ENCODE measurements around the gene HSPA12A.

The HSPA12A gene

DNA sequence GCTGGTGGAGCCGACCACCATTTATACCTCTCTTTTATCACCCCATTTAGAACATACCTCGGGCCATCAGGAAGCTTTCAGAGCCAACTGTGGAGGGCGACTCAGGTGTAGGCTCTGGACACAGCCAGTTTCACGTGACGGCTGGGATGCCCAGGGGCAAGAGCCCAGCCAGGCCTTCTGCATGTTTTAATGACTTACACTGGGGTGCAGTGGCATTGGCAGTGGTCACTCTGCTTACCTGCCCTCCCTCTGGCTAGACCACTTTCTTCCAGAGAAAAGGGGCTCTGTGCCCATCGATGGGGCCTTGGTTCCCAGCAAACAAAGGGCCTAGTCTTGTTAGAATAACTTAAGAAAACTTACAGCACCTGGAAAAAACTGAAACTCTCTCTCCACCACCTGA is 71.7 kb downstream of the HSPA12A start:
- H3K4me3 Mint-ChIP-seq = no peak overlapping the region

DNA sequence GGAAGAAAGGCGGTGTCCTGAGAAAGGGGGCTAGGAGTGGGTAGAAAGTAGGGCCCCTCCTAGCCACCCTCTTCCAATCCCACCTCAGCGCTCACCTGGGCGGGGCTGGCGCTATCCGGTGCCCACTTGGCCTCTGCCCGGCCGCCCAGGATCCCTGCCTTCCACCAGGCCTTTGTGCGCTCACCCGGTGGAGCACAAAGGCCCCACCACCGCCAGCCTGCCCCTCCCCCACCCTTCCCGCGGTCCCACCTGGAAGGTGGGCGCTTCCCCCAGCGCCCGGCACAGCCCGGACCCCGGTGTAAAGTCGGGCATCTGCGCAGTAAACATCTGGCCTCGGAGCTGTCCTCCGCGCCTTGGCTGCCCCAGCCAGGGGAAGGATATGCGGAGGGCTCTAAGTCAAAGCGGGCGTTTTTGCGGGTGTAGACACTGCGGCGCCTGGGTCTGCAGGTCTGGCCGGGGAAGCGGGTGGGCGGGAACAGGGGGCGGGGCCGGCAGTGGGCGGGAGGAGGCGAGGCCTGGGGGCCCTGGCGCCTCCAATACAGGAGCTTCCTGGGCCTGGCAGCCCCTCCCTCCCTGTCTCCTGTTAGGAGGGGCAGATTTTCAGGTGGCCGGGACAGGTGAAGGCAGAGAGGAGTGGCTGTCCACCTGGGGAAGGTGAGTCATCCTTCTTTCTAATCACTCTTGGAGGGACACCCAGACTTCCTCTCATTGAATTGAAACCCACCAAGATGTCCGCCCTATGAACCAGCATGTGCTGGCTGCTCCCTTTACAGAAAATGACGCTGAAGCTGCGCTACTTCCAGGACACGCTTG is 72.3 kb downstream of the HSPA12A start:
- Mint-ChIP-seq H3K4me3 (no peak overlapping the region), H3K4me1 (ENCODE audit: low read depth) (no peaks in the 10 kb centered on the region), H3K27ac (no peak overlapping the region), H3K27me3 (peaks cover 42% of the 10 kb centered on the region), H3K36me3 (ENCODE audit: low read depth) (no peaks in the 10 kb centered on the region), H3K9me3 (no peaks in the 10 kb centered on the region)
- DNase-seq = no peak

More for the DNA sequence above, 71.7 kb downstream of the HSPA12A start:
- no peak overlapping the region for H3K27ac Mint-ChIP-seq
- DNase-seq = no peak
- H3K27me3 Mint-ChIP-seq = peaks cover 42% of the 10 kb centered on the region
- H3K4me1 Mint-ChIP-seq (ENCODE audit: low read depth) = no peaks in the 10 kb centered on the region
- no peaks in the 10 kb centered on the region for H3K9me3 Mint-ChIP-seq
- H3K36me3 Mint-ChIP-seq (ENCODE audit: low read depth) = no peaks in the 10 kb centered on the region

GRCh38 chr10:116669080-116669479 is 73.3 kb downstream of the HSPA12A start:
- Mint-ChIP-seq H3K36me3 (ENCODE audit: low read depth) (no peaks in the 10 kb centered on the region), H3K4me1 (ENCODE audit: low read depth) (no peaks in the 10 kb centered on the region), H3K4me3 (no peak overlapping the region), H3K27me3 (peaks cover 43% of the 10 kb centered on the region), H3K27ac (no peak overlapping the region), H3K9me3 (no peaks in the 10 kb centered on the region)
- DNase-seq = no peak

DNA sequence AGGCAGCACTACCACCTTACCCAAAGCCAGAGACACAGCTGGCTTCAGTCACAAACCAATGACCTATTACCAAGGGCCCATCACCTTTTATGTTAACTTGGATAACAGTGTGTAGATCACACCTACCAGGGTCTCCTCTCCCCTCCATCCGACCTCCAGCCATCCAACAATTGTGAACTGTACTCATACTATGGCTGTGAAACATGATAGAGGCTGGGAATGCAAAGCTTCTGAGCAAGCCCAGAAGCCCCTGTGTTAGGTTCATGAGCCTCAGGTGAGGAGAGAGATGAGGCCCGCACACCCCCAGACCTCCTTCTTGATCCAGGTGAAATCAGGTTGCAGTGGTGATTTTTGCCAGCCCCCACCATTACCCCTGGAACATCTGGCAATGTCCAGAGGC is 73.9 kb downstream of the HSPA12A start:
- Mint-ChIP-seq H3K9me3 (no peaks in the 10 kb centered on the region), H3K27ac (no peak overlapping the region), H3K4me1 (ENCODE audit: low read depth) (no peaks in the 10 kb centered on the region), H3K27me3 (peaks cover 46% of the 10 kb centered on the region), H3K36me3 (ENCODE audit: low read depth) (no peaks in the 10 kb centered on the region), H3K4me3 (no peak overlapping the region)
- no peak for DNase-seq

- H3K4me3 Mint-ChIP-seq = no peak overlapping the region
- peaks cover 46% of the 10 kb centered on the region for H3K27me3 Mint-ChIP-seq
- H3K36me3 Mint-ChIP-seq (ENCODE audit: low read depth) = no peaks in the 10 kb centered on the region
- no peak overlapping the region for H3K27ac Mint-ChIP-seq
- no peaks in the 10 kb centered on the region for H3K9me3 Mint-ChIP-seq
- no peaks in the 10 kb centered on the region for H3K4me1 Mint-ChIP-seq (ENCODE audit: low read depth)
- no peak for DNase-seq
Observed at GRCh38 chr10:116668018-116668417, 74.3 kb downstream of the HSPA12A start.

- H3K9me3 Mint-ChIP-seq = no peaks in the 10 kb centered on the region
- H3K27ac Mint-ChIP-seq = no peak overlapping the region
- peaks cover 49% of the 10 kb centered on the region for H3K27me3 Mint-ChIP-seq
- H3K4me1 Mint-ChIP-seq (ENCODE audit: low read depth) = no peaks in the 10 kb centered on the region
- H3K4me3 Mint-ChIP-seq = no peak overlapping the region
- no peaks in the 10 kb centered on the region for H3K36me3 Mint-ChIP-seq (ENCODE audit: low read depth)
- no peak for DNase-seq
Observed at GRCh38 chr10:116667484-116667883, 74.9 kb downstream of the HSPA12A start.

- DNase-seq = no peak
- Mint-ChIP-seq H3K4me1 (ENCODE audit: low read depth) (no peaks in the 10 kb centered on the region), H3K27me3 (peaks cover 34% of the 10 kb centered on the region), H3K36me3 (ENCODE audit: low read depth) (no peaks in the 10 kb centered on the region), H3K27ac (no peak overlapping the region), H3K4me3 (no peak overlapping the region), H3K9me3 (no peaks in the 10 kb centered on the region)
Observed at GRCh38 chr10:116665541-116666125, 76.7 kb downstream of the HSPA12A start.

DNA sequence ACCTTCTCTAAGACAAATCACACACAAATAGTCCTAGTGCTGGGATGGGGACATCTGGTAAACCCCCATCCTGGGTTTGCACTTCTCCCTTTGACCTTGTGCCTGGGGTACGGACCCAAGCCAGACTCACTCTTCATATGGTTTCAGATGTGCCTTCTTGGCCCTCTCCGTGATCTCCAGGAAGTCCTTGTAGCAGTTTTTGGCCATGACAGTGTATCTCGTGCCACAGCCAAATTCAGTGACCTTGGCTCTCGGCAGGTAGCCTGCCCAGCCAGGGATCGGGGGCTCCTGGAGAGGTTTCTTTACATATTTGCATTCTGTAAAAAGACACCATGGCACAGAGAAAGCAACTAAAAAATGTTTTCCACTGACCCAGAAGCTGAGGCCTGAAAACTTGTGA is 77.7 kb downstream of the HSPA12A start:
- no peaks in the 10 kb centered on the region for H3K9me3 Mint-ChIP-seq

GRCh38 chr10:116663342-116663741 is 79.0 kb downstream of the HSPA12A start:
- Mint-ChIP-seq H3K9me3 (no peaks in the 10 kb centered on the region), H3K4me1 (ENCODE audit: low read depth) (no peaks in the 10 kb centered on the region)

More for the DNA sequence above, 77.7 kb downstream of the HSPA12A start:
- no peak for DNase-seq
- H3K4me1 Mint-ChIP-seq (ENCODE audit: low read depth) = no peaks in the 10 kb centered on the region
- no peaks in the 10 kb centered on the region for H3K36me3 Mint-ChIP-seq (ENCODE audit: low read depth)
- no peak overlapping the region for H3K4me3 Mint-ChIP-seq
- H3K27me3 Mint-ChIP-seq = peaks cover 30% of the 10 kb centered on the region
- H3K27ac Mint-ChIP-seq = no peak overlapping the region

DNA sequence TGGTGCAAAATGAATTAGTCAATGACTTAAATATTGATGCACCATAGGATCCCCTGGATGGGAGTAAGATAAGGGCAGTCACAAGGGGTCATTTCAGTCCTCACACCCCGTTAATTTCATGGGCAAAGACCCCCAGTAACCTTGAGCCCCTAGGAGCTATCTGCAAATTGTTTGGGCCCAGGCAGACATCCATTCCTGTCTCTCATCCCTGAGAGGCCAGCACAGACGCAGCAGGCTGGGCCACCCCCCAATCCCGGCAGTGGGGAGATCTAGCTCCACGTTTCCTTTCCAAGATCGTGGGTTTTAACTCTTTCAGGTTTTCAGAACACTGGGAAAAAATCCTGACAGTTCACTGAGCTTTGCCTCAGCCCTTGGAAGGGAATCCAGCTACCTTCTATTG is 81.5 kb downstream of the HSPA12A start:
- Mint-ChIP-seq H3K9me3 (no peaks in the 10 kb centered on the region), H3K27me3 (peaks cover 34% of the 10 kb centered on the region), H3K36me3 (ENCODE audit: low read depth) (no peaks in the 10 kb centered on the region)

More at GRCh38 chr10:116663342-116663741, 79.0 kb downstream of the HSPA12A start:
- H3K36me3 Mint-ChIP-seq (ENCODE audit: low read depth) = no peaks in the 10 kb centered on the region
- H3K27ac Mint-ChIP-seq = no peak overlapping the region
- no peak for DNase-seq
- no peak overlapping the region for H3K4me3 Mint-ChIP-seq
- H3K27me3 Mint-ChIP-seq = peaks cover 24% of the 10 kb centered on the region

GRCh38 chr10:116659049-116659670 is 83.2 kb downstream of the HSPA12A start:
- no peak for DNase-seq
- peaks cover 43% of the 10 kb centered on the region for H3K27me3 Mint-ChIP-seq
- no peak overlapping the region for H3K4me3 Mint-ChIP-seq
- no peaks in the 10 kb centered on the region for H3K36me3 Mint-ChIP-seq (ENCODE audit: low read depth)
- H3K9me3 Mint-ChIP-seq = no peaks in the 10 kb centered on the region
- H3K4me1 Mint-ChIP-seq (ENCODE audit: low read depth) = no peaks in the 10 kb centered on the region
- no peak overlapping the region for H3K27ac Mint-ChIP-seq

More for the DNA sequence above, 81.5 kb downstream of the HSPA12A start:
- no peak for DNase-seq
- H3K27ac Mint-ChIP-seq = no peak overlapping the region
- H3K4me1 Mint-ChIP-seq (ENCODE audit: low read depth) = no peaks in the 10 kb centered on the region
- H3K4me3 Mint-ChIP-seq = no peak overlapping the region

DNA sequence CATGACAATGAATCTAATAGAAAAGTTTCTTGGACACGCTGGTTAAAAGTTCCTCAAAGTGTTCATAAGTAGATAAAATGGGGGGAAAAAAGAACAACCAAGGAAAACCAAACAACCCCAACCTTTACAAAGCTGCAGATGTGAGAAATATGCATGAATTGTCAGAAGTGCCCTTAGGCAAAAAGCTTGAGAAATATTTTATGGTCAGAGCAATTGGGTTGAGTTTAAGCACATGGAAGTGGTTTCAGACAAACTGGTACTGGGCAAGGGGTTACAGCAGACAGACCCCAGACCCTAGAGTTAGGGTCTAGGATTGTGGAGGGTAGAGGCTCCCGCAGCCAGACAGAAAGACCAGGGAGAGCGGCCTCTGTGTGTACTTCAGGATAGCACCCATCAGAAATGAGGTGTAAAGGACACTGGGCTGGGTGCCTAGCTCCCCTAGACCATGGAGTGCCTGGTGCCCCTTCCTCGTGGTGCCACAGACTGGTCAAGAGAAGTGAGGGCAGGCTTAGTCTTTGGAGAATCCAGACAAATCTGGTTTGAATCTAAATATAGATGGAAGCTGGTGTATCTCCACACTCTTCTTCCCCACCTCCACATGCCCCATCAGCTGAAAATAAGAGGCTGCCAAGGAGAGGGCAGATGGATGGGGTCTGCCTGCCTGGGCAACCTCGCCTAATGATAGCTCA is 84.4 kb downstream of the HSPA12A start:
- H3K4me1 Mint-ChIP-seq (ENCODE audit: low read depth) = no peaks in the 10 kb centered on the region
- no peaks in the 10 kb centered on the region for H3K9me3 Mint-ChIP-seq
- H3K27ac Mint-ChIP-seq = no peak overlapping the region
- DNase-seq = no peak
- H3K4me3 Mint-ChIP-seq = no peak overlapping the region
- H3K36me3 Mint-ChIP-seq (ENCODE audit: low read depth) = no peaks in the 10 kb centered on the region
- H3K27me3 Mint-ChIP-seq = peaks cover 49% of the 10 kb centered on the region

DNA sequence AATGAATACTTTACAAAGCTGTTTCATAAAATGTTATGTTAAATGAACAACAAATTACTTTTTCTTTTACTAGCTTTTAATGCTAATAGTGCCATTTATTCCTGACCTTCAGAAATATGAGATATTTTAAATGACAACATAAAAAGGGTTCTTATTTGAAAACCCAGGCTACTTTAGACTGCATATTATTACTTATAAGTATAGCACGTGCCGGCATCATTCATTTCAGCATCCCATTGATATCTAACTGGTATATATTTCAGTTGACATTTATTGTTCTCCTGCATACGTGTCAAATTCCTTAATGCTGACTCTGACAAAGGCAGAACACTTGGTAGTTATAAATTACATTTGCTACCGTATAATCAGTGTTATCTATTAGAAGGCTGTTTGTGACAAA is 86.3 kb downstream of the HSPA12A start:
- Mint-ChIP-seq H3K4me1 (ENCODE audit: low read depth) (no peaks in the 10 kb centered on the region), H3K36me3 (ENCODE audit: low read depth) (no peaks in the 10 kb centered on the region), H3K4me3 (no peak overlapping the region), H3K27ac (no peak overlapping the region), H3K27me3 (peaks cover 46% of the 10 kb centered on the region), H3K9me3 (peaks cover 5% of the 10 kb centered on the region)
- no peak for DNase-seq

DNA sequence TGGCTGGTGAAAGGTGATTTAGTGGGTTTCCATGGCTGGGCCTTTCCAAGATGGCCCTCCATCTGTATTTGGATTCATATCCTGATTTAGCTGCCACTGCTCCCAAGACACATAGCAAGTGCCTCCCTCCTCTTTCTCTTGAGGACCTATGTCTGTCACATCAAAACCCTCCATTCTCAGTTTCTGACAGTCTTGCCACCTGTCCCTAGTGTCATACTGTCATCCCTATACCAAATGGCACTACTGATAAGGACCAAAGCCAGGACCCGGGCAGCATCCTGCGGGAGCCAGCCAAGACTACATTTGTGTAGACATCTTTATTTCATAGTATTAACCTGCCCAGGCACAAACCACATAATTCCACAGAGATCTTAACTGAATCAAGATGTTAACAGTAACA is 86.8 kb downstream of the HSPA12A start:
- peaks cover 8% of the 10 kb centered on the region for H3K9me3 Mint-ChIP-seq
- H3K4me1 Mint-ChIP-seq (ENCODE audit: low read depth) = no peaks in the 10 kb centered on the region

More for the DNA sequence above, 86.8 kb downstream of the HSPA12A start:
- no peak for DNase-seq
- no peak overlapping the region for H3K27ac Mint-ChIP-seq
- no peaks in the 10 kb centered on the region for H3K36me3 Mint-ChIP-seq (ENCODE audit: low read depth)
- peaks cover 49% of the 10 kb centered on the region for H3K27me3 Mint-ChIP-seq
- no peak overlapping the region for H3K4me3 Mint-ChIP-seq

Data from activated T-cell treated with anti-CD3 and anti-CD28 coated beads, Interleukin-2, amount 50 U/mL, for 24 hours (primary cell).